Activated CD4-positive, CD25-positive, alpha-beta regulatory T cell treated with anti-CD3 and anti-CD28 coated beads, Interleukin-2, amount 50 U/mL, for 24 hours (primary cell): ENCODE measurements around the gene ZGRF1.
"Not testable (repeated sequence)": the region's sequence is repeated elsewhere in the genome, so short reads cannot be mapped to it uniquely, and the experiment has no call there.

Experiments used
- ATAC-seq, 2 donors: fragments of 150-1000 bp; cut with Tn5 transposase; one replicate each; pipeline ENCODE4 v1.10.0; 2021; ENCODE audit warnings: mild to moderate bottlenecking in 1 of 2, moderate library complexity in 1 of 2

ZGRF1 gene

GRCh38 chr4:112513971-112514646 is 122.6 kb downstream of the ZGRF1 start:
- no peak for ATAC-seq

- ATAC-seq: no peak
Observed at GRCh38 chr4:112511803-112512118, 124.9 kb downstream of the ZGRF1 start.

- no peak for ATAC-seq
Observed at GRCh38 chr4:112511093-112511802, 125.5 kb downstream of the ZGRF1 start.

GRCh38 chr4:112510291-112511092 is 126.2 kb downstream of the ZGRF1 start:
- no peak for ATAC-seq

GRCh38 chr4:112509243-112510141 is 127.2 kb downstream of the ZGRF1 start:
- ATAC-seq: no peak

GRCh38 chr4:112508356-112508755 is 128.4 kb downstream of the ZGRF1 start:
- ATAC-seq: no peak

- no peak for ATAC-seq
Observed at GRCh38 chr4:112504807-112505206, 131.9 kb downstream of the ZGRF1 start.

- no peak for ATAC-seq
Observed at GRCh38 chr4:112502871-112503270, 133.8 kb downstream of the ZGRF1 start.

- ATAC-seq: no peak
Observed at GRCh38 chr4:112492321-112492720, 144.4 kb downstream of the ZGRF1 start.

GRCh38 chr4:112490808-112491207 is 145.9 kb downstream of the ZGRF1 start:
- not testable (repeated sequence) for ATAC-seq
